ENCODE data around the gene MUC20. TPM values are rescaled to one million over a fixed set of nuclear protein-coding genes. Genes with fewer than 3 reads are reported as not detected.

Gene MUC20
- total and polyA plus RNA-seq, 11 donors: 0.21 to 8.4 (median 3.2) TPM

DNA sequence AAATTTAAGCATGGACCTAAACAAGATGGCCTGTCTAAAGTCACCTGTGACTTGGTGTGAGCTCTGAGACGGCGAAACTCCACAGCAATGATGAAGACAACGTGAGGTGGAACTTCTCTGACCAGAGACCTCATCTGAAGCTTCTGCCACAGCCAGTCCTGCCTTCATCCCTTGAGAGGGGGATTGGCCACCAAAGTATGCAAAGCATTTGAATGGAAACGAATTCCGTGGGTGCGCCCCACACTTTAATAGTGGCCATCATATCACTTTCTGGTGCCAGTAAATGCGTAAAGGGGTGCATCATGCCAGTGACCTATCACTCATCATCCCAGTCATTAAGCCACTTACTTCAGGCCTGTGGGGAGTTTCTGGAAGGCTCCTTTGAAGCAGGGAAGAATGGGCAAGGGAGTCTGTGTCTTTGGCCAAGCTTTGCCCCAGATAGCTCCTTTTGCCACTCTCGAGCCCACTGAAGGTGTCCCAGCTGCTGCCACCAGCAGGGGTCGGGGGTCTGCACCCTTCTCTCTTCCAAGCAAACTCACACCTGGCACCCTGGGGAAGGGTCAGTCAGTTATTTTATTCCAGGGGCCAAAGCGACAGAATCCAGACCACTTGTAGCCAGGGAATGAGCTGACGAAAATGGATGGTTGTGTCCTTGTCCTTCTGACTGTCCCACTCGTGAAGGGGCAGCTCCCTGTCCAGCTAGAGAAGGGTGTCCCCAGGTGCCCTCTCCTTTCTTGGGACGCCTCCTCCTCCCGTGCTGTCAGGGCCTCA, 17.7 kb downstream of the MUC20 start:
- peak in 1 of 5 donors; percentile 19 for DNase-seq
- intact Hi-C loops (cut with DNase I): no loop called here
- Histone ChIP-seq H3K9me3 (no peaks in the 10 kb centered on the region), H3K4me3 (no peak overlapping the region), H3K27me3 (peaks cover 0 to 6% (median 0%) of the 10 kb centered on the region in 9 donors), H3K36me3 (peaks cover 0 to 33% (median 0%) of the 10 kb centered on the region in 9 donors), H3K27ac (no peak overlapping the region), H3K4me1 (no peaks in the 10 kb centered on the region)
- WGBS, 4 donors: 85 to 89% (median 86%) methylated on average over 12 to 14 of the region's 14 CpGs
- ATAC-seq: peak in 1 of 4 donors; percentile 13
- TF ChIP-seq POLR2A (IDR thresholded peaks at IDR 0.05): no peak
- TF ChIP-seq, protein P1, sequence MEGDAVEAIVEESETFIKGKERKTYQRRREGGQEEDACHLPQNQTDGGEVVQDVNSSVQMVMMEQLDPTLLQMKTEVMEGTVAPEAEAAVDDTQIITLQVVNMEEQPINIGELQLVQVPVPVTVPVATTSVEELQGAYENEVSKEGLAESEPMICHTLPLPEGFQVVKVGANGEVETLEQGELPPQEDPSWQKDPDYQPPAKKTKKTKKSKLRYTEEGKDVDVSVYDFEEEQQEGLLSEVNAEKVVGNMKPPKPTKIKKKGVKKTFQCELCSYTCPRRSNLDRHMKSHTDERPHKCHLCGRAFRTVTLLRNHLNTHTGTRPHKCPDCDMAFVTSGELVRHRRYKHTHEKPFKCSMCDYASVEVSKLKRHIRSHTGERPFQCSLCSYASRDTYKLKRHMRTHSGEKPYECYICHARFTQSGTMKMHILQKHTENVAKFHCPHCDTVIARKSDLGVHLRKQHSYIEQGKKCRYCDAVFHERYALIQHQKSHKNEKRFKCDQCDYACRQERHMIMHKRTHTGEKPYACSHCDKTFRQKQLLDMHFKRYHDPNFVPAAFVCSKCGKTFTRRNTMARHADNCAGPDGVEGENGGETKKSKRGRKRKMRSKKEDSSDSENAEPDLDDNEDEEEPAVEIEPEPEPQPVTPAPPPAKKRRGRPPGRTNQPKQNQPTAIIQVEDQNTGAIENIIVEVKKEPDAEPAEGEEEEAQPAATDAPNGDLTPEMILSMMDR (IDR thresholded peaks at IDR 0.05): no peak

DNA sequence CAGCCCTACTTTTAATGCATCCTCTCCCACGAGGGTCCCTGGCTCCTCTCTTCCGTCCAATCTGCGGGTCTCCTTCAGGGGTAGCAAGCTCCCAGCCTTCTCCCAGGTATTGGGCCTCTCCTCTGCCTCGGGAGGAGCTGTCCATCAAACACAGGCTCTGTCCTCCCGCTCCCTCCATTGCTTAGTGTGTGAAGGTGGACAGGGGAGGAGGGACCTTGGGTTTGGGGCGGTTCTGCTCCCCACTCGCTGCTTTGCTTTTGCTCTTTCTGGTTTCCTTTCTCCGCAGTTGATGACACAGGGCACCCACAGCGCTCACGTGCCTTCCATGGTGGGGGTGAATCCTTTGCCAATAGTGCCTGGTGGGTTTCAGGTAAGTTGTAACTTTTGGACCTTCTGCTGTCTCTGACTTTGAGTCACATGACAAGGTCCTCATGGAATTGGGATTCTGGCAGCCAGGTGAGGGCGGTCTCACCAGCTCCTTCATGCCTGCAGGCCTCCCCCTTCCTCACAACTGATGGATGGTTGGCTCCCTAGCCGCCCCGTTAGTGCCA, 18.9 kb downstream of the MUC20 start:
- no peak overlapping the region for H3K27ac ChIP-seq
- DNase-seq: peak in 1 of 5 donors; percentile 36
- 78 to 90% (median 79%) methylated on average over 12 to 13 of the region's 13 CpGs for WGBS, 4 donors

DNA sequence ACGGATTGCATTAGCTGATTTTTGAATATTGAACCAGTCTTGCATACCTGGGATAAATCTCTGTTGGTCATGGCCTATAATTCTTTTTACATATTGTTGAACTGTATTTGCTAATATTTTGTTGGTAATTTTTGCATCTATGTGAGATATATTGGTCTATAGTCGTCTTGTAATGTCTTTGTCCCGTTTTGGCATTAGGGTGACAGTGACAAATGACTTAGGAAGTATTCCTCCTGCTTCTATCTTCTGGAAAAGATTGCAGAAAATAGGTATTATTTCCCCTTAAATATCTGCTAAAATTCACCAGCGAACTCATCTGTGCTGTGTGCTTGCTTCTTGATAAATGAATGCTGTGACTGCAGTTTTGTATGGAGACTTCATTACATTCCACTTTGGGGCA, 23.7 kb downstream of the MUC20 start:
- DNase-seq: no peak
- WGBS, 4 donors: 69 to 85% (median 80%) methylated on average over 4 of the region's 4 CpGs
- Histone ChIP-seq H3K27ac (no peak overlapping the region), H3K36me3 (no peaks in the 10 kb centered on the region), H3K9me3 (no peaks in the 10 kb centered on the region), H3K27me3 (peaks cover 0 to 12% (median 4%) of the 10 kb centered on the region in 9 donors), H3K4me3 (no peak overlapping the region), H3K4me1 (peaks cover 0 to 7% (median 0%) of the 10 kb centered on the region in 12 donors)
- TF ChIP-seq, protein P1 (IDR thresholded peaks at IDR 0.05): no peak
- intact Hi-C loops (cut with DNase I): loop anchor here in 3 of 10 donors (2.0 to 10.0 kb wide), 2 partner anchors 16 to 120 kb away; no protein-coding TSS in a partner anchor
- ATAC-seq: no peak

More for the DNA sequence above, 18.9 kb downstream of the MUC20 start:
- peak in 1 of 4 donors; percentile 49 for ATAC-seq
- Histone ChIP-seq H3K9me3 (no peaks in the 10 kb centered on the region), H3K4me1 (no peaks in the 10 kb centered on the region), H3K4me3 (no peak overlapping the region), H3K27me3 (peaks cover 0 to 6% (median 0%) of the 10 kb centered on the region in 9 donors), H3K36me3 (peaks cover 0 to 27% (median 0%) of the 10 kb centered on the region in 9 donors)
- intact Hi-C loops (cut with DNase I): loop anchor here in 2 of 10 donors (10.0 kb wide), 1 partner anchor 115 kb away; no protein-coding TSS in a partner anchor
- no peak for TF ChIP-seq POLR2A (IDR thresholded peaks at IDR 0.05)
- TF ChIP-seq, protein P1 (IDR thresholded peaks at IDR 0.05): no peak

DNA sequence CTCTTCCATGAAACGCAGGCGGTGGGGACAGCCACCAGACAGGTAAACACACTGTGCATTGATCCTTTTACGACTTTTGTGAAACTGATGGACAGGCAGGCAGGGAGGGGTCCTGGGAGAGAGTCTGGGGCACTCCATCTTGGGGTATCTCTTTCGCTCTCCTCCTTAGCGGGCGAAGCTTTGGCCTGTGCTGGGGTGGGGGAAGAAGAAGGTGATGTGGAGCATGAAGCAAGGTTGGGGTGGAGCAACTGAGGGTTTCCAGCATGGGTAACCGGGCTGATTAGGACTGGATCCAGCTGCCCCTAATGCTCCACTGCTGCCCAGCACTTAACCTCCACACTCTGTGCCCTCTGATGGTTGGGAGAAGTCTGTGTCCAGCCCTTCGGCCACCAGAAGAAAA, 25.6 kb downstream of the MUC20 start:
- 77 to 97% (median 83%) methylated on average over 8 of the region's 8 CpGs for WGBS, 4 donors
- Histone ChIP-seq H3K36me3 (no peaks in the 10 kb centered on the region), H3K4me3 (no peak overlapping the region), H3K4me1 (peaks cover 0 to 7% (median 0%) of the 10 kb centered on the region in 12 donors), H3K27ac (no peak overlapping the region), H3K9me3 (no peaks in the 10 kb centered on the region), H3K27me3 (peaks cover 0 to 12% (median 6%) of the 10 kb centered on the region in 9 donors)
- DNase-seq (no peak), ATAC-seq (peak in 1 of 4 donors; percentile 16)
- TF ChIP-seq, protein P1 (IDR thresholded peaks at IDR 0.05): no peak
- TF ChIP-seq POLR2A (IDR thresholded peaks at IDR 0.05): no peak
- intact Hi-C loops (cut with DNase I): loop anchor here in 2 of 10 donors (10.0 kb wide), 1 partner anchor 122 kb away; no protein-coding TSS in a partner anchor
